Measurements from ENCODE around the gene MAP2K5.
A peak's percentile ranks its signal among the peaks of the same experiment; 100 is the strongest.

MAP2K5 gene

DNA sequence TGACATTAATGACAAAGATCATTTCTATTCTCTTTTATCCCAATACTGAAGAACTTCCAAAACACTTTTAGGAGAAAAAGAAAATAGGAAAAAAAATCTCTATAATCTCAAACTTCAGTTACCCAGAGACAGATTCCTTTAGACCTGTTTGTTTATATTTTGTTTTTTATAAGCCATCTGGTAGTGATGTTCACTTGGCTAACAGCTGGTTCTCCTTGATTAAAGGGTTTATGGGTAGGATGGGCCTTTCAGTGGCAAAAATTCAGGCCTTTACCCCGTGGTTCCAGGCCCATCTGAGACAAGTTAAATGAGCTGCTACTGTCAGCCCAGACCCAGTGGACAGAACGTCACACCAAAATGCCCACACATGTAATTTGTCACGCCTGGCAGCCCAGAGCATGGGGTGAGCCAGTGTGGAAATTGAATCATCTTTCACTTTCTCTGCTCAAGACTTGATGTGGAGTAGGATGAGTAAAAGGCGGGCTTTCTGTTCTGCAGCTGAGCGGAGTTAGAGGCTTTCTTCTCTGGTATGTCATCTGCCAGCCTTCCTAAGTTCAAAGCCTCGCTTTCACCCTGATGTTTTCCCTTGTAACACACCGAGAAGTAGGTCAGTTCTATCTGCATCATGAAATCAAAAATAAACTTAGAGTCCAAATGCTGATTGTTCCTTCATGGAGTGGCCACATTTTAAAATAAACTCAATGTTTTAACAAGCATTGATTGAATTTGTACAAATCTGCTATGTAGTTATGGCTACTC is 220.3 kb downstream of the MAP2K5 start:
- peak; percentile 31 for DNase-seq

- DNase-seq, result no peak
Observed at GRCh38 chr15:67765701-67766100, 223.2 kb downstream of the MAP2K5 start.

- DNase-seq, result no peak
Observed at GRCh38 chr15:67766968-67767367, 224.5 kb downstream of the MAP2K5 start.

GRCh38 chr15:67768313-67768977 is 225.9 kb downstream of the MAP2K5 start:
- DNase-seq, result no peak

DNA sequence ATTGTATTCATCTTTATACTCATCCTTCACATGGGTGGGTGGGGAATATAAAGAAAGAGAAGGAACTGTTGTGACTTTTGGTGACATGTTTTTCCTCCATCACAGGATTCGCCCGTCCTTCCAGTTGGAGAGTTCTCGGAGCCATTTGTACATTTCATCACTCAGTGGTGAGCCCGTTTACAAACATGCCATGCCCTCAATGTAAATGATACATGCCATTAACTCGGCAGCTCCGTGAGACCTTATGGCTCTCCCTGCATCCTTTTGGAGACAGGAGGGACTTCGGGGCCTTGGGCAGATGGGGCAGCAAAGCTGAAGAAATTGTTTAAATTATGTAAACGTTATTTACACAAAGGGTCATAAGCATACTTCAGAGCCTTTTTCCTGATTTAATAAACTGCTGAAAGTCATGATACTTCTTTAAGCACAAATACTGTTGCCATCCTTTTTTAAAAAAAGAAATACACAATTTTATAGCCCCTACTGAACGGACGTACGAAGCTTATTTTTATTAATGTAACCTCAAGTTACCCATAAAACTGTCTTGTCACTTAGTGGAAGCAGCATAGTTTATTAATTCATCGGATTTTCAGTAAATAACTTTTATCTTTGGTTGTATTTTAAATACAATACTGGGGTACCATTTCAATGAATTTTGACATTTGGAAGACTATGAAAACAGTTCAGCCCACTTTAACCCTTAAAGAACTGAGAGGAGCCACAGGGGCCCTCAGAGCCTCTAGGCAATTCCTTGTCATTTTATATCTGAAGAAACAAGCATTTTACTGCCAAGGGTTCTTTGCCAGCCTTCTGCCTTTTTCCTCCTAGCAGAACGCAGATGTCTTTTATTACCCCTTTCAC is 227.2 kb downstream of the MAP2K5 start:
- no peak for DNase-seq

- no peak for DNase-seq
Observed at GRCh38 chr15:67770358-67770628, 227.8 kb downstream of the MAP2K5 start.

GRCh38 chr15:67771189-67771800 is 228.8 kb downstream of the MAP2K5 start:
- DNase-seq, result no peak

GRCh38 chr15:67774626-67775025 is 232.1 kb downstream of the MAP2K5 start:
- DNase-seq, result no peak

DNA sequence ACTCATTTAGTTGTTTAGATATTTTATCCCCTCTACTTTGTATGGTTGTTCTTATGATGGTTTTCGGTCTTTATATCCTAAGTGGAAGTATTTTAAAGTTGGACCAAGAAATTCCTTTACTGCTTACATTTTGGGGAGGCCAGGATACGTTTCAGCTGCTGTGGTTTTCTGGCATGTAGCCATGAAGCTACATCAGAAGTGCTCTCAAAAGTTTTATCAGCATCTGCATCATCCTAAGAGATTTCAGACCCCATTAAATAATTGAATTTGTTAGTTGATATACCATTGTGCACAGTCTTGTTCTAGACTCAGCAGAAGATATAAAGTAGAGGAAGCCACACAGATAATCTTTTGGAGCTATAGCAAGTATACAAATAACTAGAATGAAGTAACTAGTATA is 232.7 kb downstream of the MAP2K5 start:
- DNase-seq, result no peak

DNA sequence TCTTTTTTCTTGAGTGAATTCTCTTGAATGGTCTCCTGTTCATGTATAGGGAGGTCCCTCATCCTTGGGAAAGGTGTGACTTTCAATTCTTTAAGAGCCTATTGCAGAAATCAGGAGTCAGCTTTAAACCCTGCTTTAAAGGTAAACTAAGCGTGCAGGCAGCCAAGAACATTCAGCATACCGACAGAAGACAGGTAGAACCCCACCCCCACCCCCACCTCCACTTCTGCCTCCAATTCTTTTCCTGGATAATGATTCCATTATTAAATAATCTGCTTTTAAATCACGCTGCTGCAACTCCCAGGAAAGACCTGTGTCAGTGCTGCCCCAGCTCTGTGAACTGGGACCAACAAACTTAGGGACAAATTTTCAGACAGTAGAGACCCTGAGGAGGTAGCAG is 233.5 kb downstream of the MAP2K5 start:
- DNase-seq, result no peak

DNA sequence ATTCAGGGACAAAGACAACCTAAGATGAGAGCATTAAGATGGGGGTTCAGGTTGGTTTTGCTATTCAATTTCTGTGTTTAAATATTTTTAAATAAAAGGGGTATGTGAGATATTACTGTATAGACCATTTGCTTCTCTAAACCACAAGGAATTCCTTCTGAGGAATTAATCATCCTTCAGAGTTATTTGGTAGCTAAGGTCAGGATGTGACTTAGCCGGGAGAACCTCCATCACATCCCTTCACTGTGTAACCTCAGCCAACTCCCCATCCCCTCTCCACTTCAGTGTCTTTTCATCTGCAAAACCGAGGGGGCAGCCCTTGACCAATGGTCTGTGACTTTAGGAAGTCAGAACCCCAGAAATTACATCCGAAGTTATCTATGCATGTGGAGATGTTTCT is 234.1 kb downstream of the MAP2K5 start:
- no peak for DNase-seq

GRCh38 chr15:67777071-67777470 is 234.6 kb downstream of the MAP2K5 start:
- DNase-seq, result no peak

DNA sequence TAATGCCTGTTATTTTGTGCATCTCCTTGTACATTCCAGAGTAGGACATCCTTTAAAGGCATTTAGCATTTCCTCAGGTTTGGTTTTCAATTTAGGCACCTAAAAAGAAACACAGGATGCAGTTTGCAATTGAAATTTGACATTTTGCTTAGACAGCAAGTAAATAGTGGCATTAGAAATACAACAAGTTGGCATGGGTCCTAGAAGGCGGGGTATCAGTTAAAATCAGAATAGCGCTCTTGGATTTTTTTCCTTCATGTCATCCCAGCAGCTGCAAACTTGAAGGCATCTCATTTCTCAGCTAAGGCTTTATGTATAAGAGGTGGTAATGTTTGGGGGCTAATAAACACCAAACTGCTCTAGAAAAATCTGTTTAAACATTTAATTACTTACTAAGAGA is 235.3 kb downstream of the MAP2K5 start:
- no peak for DNase-seq

DNA sequence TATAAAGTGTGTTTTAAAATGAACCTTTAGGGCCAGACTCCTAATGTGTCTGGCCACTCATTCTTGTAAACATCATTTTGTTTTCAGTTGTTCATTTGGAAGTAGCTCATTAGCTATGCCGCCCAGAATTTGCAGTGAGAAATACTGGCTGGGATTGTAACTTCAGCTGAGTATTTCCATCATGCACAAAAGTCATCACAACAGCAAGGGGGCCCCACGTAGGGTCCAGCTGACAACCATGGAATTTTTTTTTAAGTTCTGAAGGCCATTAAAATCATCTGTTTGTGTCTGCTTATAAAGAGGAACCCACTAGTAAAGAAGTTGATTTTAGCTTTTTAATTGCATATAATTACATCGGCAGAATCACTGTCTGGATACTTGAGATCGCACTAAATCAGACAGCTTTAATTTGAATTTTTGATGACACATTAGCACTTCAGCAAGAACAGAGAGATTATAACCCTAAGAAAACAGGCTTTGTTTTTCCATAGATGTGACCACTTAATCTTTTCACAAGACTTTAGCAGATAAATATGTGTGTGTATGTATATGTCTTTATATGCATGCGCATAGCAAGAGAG is 236.6 kb downstream of the MAP2K5 start:
- no peak for DNase-seq

DNA sequence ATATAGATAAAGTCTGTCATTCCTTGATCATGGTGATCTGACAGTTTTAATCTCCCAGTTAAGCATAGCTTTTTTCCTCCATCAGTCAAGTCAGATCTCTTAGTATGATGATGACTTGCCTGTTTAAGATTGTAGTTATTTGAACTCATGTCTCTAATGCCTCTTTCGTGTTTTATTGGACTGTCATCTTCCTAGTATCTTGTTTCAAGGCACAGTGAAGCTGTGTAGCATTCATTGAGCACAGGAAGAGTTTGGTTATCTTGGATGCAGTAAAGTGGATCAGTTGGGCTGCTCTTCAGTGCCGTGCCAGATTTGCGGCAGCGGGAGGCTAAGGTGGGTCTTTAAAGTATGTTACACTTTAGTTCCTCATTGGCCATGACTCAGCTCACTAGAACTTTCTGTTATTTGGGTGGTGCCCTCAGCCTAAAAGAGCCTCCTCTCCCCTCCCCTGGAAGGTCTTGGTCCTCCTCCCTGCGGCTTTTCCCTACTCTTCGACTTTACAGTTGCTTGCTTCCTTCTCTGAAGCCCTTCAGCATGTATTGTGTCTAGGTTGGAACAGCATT is 237.1 kb downstream of the MAP2K5 start:
- no peak for DNase-seq

DNA sequence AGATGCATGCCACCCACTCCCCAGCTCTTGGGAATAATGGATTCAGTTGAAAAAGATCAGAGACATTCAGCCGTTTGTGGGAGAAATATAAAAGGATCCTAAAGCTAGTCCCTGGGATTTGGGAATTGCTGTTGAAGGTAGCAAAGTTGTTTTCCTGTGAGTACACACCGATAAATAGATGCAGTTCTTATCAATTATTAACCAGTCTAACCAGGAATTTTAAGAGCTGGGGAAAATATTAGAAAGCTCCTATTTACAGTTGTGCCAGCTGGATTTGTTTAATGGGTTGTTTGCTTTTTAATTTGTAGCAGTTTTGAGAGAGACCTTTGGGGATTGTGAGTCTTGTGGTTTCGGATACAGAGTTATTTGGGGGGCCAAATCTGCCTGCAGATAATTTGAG is 238.6 kb downstream of the MAP2K5 start:
- DNase-seq, result no peak

GRCh38 chr15:67781907-67782690 is 239.6 kb downstream of the MAP2K5 start:
- DNase-seq, result no peak

DNA sequence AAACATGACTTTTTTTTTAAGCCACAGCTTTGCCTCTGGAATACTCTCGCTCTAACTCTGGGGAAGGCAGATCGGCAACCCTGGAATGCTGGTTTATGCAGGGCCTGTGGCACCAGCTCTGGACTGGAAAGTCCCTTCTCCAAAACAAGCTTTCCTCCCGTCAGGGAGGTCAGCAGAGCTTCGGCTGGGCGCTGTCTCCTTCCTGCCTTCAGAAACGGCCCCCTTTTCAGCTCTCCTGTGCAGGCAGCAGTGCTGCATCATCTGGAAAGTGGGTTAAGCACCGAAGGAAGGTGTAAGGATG is 240.1 kb downstream of the MAP2K5 start:
- no peak for DNase-seq

DNA sequence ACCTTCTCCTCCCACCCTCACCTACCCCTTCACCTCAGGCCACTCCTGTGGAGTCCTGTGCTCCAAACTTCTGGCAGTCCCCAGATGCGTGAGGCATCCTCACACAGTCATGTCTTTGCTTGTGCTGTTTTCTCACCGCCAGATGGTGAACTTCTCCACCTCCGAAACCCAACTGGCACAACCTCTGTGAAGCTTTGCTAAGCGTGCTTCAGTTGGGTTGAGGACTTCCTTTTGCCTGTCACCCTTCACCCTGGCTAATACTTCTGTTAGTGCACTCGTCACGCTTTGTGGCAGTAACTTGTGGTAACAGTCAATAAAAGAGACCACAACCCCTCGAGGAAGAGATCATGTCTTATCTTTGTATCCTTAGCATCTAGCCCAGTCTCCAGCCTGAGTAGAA is 240.8 kb downstream of the MAP2K5 start:
- peak; percentile 57 for DNase-seq

DNA sequence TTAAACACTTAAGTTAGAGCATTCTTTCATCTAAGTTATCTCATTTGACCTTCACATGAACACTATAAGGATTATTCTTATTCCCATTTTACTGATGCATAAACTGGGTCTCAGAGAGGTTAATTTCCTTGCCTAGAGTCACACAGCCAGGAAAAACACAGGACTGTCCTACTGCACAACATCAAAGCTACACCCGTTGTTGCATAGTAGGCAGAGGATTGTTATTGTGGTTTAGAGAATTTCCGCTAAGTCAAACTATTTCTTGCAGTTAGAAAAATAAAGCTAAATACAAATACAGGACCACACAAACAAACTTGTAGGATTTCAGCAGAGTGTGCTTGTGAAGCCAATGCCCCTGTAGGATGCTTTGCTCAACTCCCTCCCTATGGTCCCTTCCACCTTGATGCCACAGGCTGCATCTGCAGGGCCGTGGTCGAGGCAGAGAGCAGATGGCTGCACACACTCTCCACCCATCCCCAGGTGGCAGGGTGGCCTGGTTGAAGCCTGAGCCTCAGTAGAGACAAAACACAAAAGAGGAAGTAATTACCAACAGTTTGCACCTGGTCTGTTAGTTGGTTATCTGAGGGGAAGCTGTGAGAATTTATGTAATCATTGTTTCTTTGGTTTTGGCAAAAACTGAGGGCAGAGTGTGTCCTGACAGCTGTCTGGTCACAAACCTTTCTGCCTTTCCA is 241.7 kb downstream of the MAP2K5 start:
- no peak for DNase-seq

- no peak for DNase-seq
Observed at GRCh38 chr15:67784856-67785430, 242.4 kb downstream of the MAP2K5 start.

Data from NCI-H1694 (cell line).